ENCODE measurements around the gene SLC4A8.

DNA sequence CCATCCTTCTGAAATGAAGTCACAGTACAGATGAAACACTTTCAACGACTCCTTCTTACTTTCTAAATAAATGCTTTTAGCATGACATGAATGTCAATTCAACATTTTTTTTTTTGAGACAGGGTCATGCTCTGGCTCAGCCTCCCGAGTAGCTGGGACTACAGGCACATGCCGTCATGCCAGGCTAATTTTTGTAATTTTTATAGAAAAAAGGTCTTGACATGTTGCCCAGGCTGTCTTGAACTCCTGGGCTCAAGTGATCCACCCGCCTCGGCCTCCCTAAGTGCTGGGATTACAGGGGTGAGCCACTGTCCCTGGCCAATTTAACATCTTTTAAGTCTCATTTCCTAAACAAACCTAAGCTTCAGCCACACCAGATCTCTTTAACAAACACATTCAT is 49.8 kb upstream of the SLC4A8 start:
- TF ChIP-seq CTCF (IDR thresholded peaks at IDR 0.05; ENCODE audit: borderline replicate concordance, extremely low read depth, low read length, poor library complexity, severe bottlenecking) (no peak), EZH2 (IDR thresholded peaks at IDR 0.05; ENCODE audit: borderline replicate concordance, low read depth, low read length, severe bottlenecking) (no peak)

Measured in DND-41 (cell line).